ENCODE measurements around the gene GALNT6.
A peak's percentile ranks its signal among the peaks of the same experiment; 100 is the strongest.

The GALNT6 gene

DNA sequence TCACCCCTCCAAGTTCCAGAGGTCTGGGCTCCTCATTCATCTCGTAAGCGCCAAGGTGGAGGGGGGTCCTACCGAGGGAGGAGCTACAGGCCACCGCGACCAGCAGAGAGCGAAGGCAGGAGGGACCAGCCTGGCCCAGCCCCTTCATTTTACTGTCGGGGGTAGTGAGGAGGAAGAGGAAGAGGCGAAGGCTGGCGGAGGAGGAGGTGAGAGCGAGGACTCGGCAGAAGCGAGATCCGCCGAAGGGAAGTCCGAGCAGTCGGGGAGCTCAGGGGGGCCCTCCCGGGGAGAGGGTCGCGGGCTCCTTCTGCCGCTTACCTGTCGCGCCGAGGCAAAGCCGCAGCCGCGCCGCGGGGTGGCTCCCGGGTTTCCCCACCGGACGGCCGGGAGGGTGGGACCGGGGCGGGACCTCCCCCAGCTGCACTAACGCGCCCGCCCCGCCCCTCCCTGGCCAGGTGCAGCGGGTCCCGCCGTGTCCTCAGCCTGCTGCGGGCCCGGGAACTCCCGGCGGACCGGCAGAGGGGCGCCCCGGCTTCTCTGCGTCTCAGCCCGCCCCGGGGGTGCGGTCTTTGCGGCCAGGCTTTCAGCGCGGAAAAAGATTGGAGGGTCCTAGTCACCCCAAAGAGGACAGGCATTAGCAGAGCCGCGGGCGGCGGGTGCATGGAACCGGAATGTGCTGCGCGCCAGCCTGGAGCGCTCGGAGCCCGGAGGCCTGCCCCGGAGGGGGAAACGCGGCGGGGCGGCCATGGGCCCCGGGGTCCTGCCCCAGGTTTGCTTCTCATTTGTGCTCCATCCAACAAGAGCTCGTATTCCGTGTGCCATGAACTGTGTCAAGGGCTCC, at the start of gene GALNT6:
Gene GALNT6, minus strand, starts transcription at position 124 of the 841 bp plus-strand sequence. CDS start 11,625 bp downstream, outside the sequence.
- peak; percentile 61 for DNase-seq (ENCODE audit: low spot score)
- no peaks in the 10 kb centered on the region for H3K27me3 Mint-ChIP-seq (ENCODE audit: low read depth)
- H3K27ac Mint-ChIP-seq = peak within 1 kb of the TSS; percentile 83
- no peaks in the 10 kb centered on the region for H3K9me3 Mint-ChIP-seq
- peaks cover 74% of the 10 kb centered on the region for H3K4me1 Mint-ChIP-seq (ENCODE audit: low read depth)
- peak within 1 kb of the TSS; percentile 94 for H3K4me3 Mint-ChIP-seq
- peaks cover 2% of the 10 kb centered on the region for H3K36me3 Mint-ChIP-seq (ENCODE audit: low read depth)

GRCh38 chr12:51439330-51439729, 48.1 kb upstream of the GALNT6 start:
- Mint-ChIP-seq H3K4me1 (ENCODE audit: low read depth) (peaks cover 42% of the 10 kb centered on the region), H3K4me3 (peak overlapping the region; percentile 71)

GRCh38 chr12:51437431-51437830, 46.2 kb upstream of the GALNT6 start:
- Mint-ChIP-seq H3K9me3 (no peaks in the 10 kb centered on the region), H3K36me3 (ENCODE audit: low read depth) (peaks cover 4% of the 10 kb centered on the region)

More at GRCh38 chr12:51439330-51439729, 48.1 kb upstream of the GALNT6 start:
- Mint-ChIP-seq H3K27me3 (ENCODE audit: low read depth) (peaks cover 10% of the 10 kb centered on the region), H3K9me3 (no peaks in the 10 kb centered on the region), H3K36me3 (ENCODE audit: low read depth) (peaks cover 4% of the 10 kb centered on the region), H3K27ac (peak overlapping the region; percentile 49)
- no peak for DNase-seq (ENCODE audit: low spot score)

GRCh38 chr12:51434305-51434704, 43.1 kb upstream of the GALNT6 start:
- no peak for DNase-seq (ENCODE audit: low spot score)
- H3K9me3 Mint-ChIP-seq = no peaks in the 10 kb centered on the region
- no peak overlapping the region for H3K4me3 Mint-ChIP-seq
- peaks cover 24% of the 10 kb centered on the region for H3K4me1 Mint-ChIP-seq (ENCODE audit: low read depth)
- peaks cover 33% of the 10 kb centered on the region for H3K27me3 Mint-ChIP-seq (ENCODE audit: low read depth)
- peaks cover under 1% of the 10 kb centered on the region for H3K36me3 Mint-ChIP-seq (ENCODE audit: low read depth)
- no peak overlapping the region for H3K27ac Mint-ChIP-seq

More at GRCh38 chr12:51437431-51437830, 46.2 kb upstream of the GALNT6 start:
- Mint-ChIP-seq H3K4me3 (no peak overlapping the region), H3K27ac (no peak overlapping the region), H3K4me1 (ENCODE audit: low read depth) (peaks cover 45% of the 10 kb centered on the region), H3K27me3 (ENCODE audit: low read depth) (peaks cover 23% of the 10 kb centered on the region)
- no peak for DNase-seq (ENCODE audit: low spot score)

DNA sequence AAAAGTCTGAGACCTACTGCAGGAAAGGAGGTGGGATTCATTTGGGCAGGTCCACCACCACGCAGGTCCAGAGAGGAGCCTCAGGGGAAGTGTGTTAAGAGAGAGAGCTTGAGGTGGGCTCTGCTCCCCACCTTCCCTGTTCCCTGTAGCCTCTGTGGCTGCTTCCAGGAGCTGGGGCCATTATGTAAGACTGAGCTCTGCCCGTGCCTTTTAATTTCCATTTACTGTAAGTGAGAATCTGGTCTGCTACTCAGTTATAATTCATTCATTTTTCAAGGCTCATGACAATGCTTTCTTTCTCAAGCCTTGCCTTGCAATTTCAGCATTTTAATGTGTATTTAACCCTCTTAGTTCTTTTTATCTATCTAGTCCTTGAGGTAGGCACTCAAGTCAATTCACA, 41.7 kb upstream of the GALNT6 start:
- Mint-ChIP-seq H3K4me3 (no peak overlapping the region), H3K9me3 (no peaks in the 10 kb centered on the region), H3K36me3 (ENCODE audit: low read depth) (no peaks in the 10 kb centered on the region), H3K27ac (no peak overlapping the region), H3K4me1 (ENCODE audit: low read depth) (peaks cover 16% of the 10 kb centered on the region), H3K27me3 (ENCODE audit: low read depth) (peaks cover 33% of the 10 kb centered on the region)
- DNase-seq (ENCODE audit: low spot score) = no peak

DNA sequence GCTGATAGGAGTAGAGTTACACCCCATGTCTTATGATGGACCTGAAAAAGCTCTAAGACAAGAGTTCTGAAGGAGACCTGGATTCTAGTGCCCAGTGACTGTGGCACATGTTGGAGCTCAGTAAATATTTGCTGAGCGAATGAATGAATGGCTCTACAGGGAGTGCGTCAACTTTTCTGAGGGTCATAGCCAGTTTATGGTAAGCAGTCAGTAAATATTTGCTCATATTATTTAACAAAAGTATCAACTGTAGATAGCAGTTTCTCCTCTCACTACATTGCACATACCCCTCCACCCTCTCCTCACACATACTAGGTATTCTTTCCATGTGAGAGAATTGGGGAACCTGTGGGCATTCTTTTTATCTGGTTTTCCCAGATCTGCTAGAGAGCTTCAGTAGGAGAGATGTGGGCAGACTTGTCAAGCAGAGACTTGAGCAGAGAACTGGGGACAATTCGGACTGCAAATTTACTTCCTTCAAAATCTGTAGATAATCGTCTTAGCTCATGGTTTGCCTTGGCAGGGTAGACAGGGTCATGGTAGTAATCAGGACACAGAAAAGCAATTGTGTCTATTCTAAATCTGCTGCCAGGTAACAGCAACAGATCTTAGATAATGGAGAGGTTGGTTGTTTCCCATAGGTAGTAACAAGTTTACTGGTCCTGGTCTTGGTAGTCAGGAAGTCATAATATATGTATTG, 39.1 kb upstream of the GALNT6 start:
- H3K27ac Mint-ChIP-seq = no peak overlapping the region
- H3K9me3 Mint-ChIP-seq = no peaks in the 10 kb centered on the region
- peaks cover 18% of the 10 kb centered on the region for H3K4me1 Mint-ChIP-seq (ENCODE audit: low read depth)
- H3K27me3 Mint-ChIP-seq (ENCODE audit: low read depth) = peaks cover 30% of the 10 kb centered on the region
- H3K4me3 Mint-ChIP-seq = no peak overlapping the region
- DNase-seq (ENCODE audit: low spot score) = no peak
- H3K36me3 Mint-ChIP-seq (ENCODE audit: low read depth) = no peaks in the 10 kb centered on the region

DNA sequence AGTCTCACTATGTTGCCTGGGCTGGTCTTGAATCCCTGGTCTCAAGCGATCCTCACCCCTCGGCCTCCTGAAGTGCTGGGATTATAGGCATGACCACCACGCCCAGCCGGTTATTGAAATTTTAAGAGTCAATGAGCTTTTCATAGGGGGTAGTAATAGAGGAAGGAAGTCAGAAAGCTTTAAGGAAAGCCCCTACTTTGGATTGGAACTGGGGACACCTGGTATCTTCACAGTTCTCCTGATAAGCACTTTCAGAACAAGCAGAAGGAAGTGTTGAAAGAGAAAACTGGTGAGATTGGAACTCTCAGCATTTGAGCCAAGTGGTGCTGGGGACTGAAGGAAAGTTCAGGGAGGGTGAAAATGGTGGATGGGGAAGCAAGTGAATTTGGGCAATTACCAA, 38.5 kb upstream of the GALNT6 start:
- no peak for DNase-seq (ENCODE audit: low spot score)
- peaks cover 26% of the 10 kb centered on the region for H3K27me3 Mint-ChIP-seq (ENCODE audit: low read depth)
- no peak overlapping the region for H3K27ac Mint-ChIP-seq
- H3K9me3 Mint-ChIP-seq = no peaks in the 10 kb centered on the region
- H3K4me3 Mint-ChIP-seq = no peak overlapping the region
- H3K36me3 Mint-ChIP-seq (ENCODE audit: low read depth) = no peaks in the 10 kb centered on the region
- peaks cover 20% of the 10 kb centered on the region for H3K4me1 Mint-ChIP-seq (ENCODE audit: low read depth)

DNA sequence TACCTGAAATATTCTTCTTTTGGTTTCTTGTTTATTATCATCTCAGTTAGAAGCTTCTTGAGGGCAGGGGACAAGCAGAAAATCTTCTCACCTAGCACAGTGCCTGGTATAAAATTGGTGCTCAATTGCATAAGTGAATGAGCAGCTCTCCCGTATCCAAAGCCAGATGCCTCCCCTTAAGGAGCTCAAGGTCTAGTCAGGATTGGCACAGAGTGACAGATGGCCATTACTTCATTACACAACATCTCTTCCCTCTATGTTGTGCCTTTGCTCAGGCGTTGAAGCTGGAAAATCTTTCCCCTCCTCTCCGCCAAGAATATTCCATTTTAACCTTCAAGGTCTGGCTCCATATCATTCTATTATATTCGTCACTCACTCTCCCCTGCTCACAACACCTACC, 37.0 kb upstream of the GALNT6 start:
- Mint-ChIP-seq H3K4me1 (ENCODE audit: low read depth) (peaks cover 24% of the 10 kb centered on the region), H3K9me3 (no peaks in the 10 kb centered on the region), H3K27ac (no peak overlapping the region), H3K4me3 (no peak overlapping the region), H3K27me3 (ENCODE audit: low read depth) (peaks cover 19% of the 10 kb centered on the region), H3K36me3 (ENCODE audit: low read depth) (no peaks in the 10 kb centered on the region)
- no peak for DNase-seq (ENCODE audit: low spot score)

- Mint-ChIP-seq H3K4me1 (ENCODE audit: low read depth) (peaks cover 25% of the 10 kb centered on the region), H3K9me3 (no peaks in the 10 kb centered on the region), H3K27ac (peak within 1 kb of the TSS; percentile 24), H3K27me3 (ENCODE audit: low read depth) (peaks cover 10% of the 10 kb centered on the region), H3K4me3 (peak within 1 kb of the TSS; percentile 86), H3K36me3 (ENCODE audit: low read depth) (no peaks in the 10 kb centered on the region)
- peak; percentile 83 for DNase-seq (ENCODE audit: low spot score)
Observed at GRCh38 chr12:51424662-51425539, 33.7 kb upstream of the GALNT6 start, which contains the start of gene SLC4A8. Gene SLC4A8, plus strand, starts transcription at chr12:51424831. Its CDS starts 157 bp downstream, at chr12:51424988.

- no peak for DNase-seq (ENCODE audit: low spot score)
- H3K27me3 Mint-ChIP-seq (ENCODE audit: low read depth) = peaks cover 8% of the 10 kb centered on the region
- H3K4me1 Mint-ChIP-seq (ENCODE audit: low read depth) = peaks cover 25% of the 10 kb centered on the region
- no peak overlapping the region for H3K27ac Mint-ChIP-seq
- peak overlapping the region; percentile 86 for H3K4me3 Mint-ChIP-seq
- H3K9me3 Mint-ChIP-seq = no peaks in the 10 kb centered on the region
- H3K36me3 Mint-ChIP-seq (ENCODE audit: low read depth) = no peaks in the 10 kb centered on the region
Observed at GRCh38 chr12:51424094-51424661, 33.0 kb upstream of the GALNT6 start.

DNA sequence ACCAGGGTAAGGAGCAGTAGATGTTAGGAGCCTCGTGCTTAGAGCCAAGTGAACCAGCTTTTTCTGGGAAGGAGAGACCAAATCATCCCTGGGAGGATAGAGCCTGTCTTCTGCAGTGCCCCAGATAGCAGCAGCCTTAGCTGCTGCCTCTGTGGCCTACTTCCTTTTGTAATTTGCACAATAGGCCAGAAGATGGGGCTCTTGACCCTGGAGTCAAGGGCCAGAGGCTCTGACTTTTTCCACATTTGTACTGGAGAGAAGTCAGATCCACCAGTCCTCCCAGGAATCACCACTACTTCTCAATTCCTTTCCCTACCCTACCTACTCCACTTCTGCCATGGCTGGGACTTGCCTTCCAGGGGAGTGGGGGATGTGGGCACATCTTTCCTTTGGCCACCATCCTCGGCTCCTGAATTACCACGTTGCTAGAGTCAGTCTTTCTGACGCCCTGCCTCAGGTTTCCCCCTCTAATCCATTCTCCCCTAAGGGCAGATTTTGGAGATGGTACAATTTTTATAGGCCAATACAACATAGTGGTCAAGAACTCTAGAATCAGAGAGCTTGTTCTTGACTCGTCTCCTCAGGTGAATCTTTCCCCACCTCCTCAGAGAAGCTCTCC, 30.2 kb upstream of the GALNT6 start:
- H3K9me3 Mint-ChIP-seq = no peaks in the 10 kb centered on the region
- peaks cover 21% of the 10 kb centered on the region for H3K4me1 Mint-ChIP-seq (ENCODE audit: low read depth)
- peak; percentile 30 for DNase-seq (ENCODE audit: low spot score)
- no peak overlapping the region for H3K4me3 Mint-ChIP-seq
- H3K27me3 Mint-ChIP-seq (ENCODE audit: low read depth) = peaks cover 9% of the 10 kb centered on the region
- H3K36me3 Mint-ChIP-seq (ENCODE audit: low read depth) = no peaks in the 10 kb centered on the region
- H3K27ac Mint-ChIP-seq = no peak overlapping the region

- no peaks in the 10 kb centered on the region for H3K36me3 Mint-ChIP-seq (ENCODE audit: low read depth)
- peaks cover 13% of the 10 kb centered on the region for H3K4me1 Mint-ChIP-seq (ENCODE audit: low read depth)
- no peak overlapping the region for H3K4me3 Mint-ChIP-seq
- H3K27ac Mint-ChIP-seq = no peak overlapping the region
- no peaks in the 10 kb centered on the region for H3K9me3 Mint-ChIP-seq
- H3K27me3 Mint-ChIP-seq (ENCODE audit: low read depth) = peaks cover 14% of the 10 kb centered on the region
- no peak for DNase-seq (ENCODE audit: low spot score)
Observed at GRCh38 chr12:51419425-51420193, 28.4 kb upstream of the GALNT6 start.

Data from T-helper 2 cell treated with Interferon-gamma antibody and Interleukin-4, amounts not matched to agents 5 μg/mL and 100 μg/mL, for 36 hours (primary cell).